GM18526 (cell line): ENCODE measurements around the gene TGDS.
A peak's percentile ranks its signal among the peaks of the same experiment; 100 is the strongest.

Source experiments
- POLR2A ChIP-seq: IDR thresholded peaks from 3 replicates; pipeline ENCODE4 v1.6.1; 2011; ENCODE audit not compliant: insufficient read length; ENCODE audit errors: extremely low read depth

The TGDS gene, protein sequence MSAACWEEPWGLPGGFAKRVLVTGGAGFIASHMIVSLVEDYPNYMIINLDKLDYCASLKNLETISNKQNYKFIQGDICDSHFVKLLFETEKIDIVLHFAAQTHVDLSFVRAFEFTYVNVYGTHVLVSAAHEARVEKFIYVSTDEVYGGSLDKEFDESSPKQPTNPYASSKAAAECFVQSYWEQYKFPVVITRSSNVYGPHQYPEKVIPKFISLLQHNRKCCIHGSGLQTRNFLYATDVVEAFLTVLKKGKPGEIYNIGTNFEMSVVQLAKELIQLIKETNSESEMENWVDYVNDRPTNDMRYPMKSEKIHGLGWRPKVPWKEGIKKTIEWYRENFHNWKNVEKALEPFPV

DNA sequence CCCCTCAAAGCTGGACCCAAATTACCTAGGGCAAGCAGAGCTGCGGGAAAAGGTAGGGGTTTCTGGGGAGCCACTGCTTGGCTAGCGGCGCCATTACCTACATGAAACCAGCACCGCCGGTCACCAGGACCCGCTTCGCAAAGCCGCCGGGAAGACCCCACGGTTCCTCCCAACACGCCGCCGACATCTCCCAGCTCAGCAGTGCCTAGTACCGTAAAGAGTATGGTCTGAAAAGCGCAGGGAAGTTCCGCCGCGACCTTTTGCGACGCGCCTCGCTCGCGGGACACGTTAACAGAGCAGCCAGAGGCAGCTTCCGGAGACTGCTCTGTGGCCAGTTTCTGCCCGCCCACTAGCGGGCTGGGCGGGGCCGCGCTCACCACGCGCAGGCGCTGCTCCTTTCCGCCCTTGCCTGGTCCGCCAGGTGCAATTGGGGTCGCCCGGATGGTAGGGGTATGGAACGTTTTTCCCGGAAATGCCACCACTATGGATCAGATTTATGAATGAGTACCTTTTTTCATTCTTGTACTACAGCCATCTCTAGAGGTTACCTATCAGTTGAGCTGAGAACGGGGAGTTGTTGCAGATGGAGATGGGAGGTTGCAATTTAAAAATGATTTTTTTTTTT lies at the start of gene TGDS:
Gene TGDS (minus strand): TSS at position 203 of the 625 bp plus-strand sequence. CDS start 16 bp downstream, at position 187.
- TF ChIP-seq POLR2A, result peak; percentile 98

DNA sequence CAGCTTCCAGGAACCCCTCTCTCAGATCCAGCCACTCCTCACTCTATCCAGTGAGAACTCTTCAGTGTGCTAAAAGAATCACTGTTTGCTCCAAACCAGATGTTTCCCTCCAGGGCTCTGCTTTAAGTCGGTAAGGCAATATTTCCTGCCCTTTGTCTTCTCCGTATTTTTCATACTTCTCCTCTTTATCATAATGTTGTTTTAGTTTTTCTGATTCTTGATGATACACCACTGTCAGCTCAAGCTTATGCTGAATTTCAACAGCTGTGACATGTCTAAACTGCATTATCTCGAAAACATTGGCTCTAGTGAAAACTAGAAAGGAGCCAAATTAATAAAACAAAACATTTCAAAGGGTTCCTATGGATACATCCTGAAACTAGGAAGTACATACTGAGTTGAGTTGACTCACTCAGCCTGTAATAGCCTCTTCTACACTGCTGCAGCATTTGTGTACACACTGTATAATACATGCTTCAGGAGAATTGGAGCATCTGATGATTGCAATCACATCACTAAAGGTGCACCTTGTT lies 45.5 kb upstream of the TGDS start:
- TF ChIP-seq POLR2A, result no peak

DNA sequence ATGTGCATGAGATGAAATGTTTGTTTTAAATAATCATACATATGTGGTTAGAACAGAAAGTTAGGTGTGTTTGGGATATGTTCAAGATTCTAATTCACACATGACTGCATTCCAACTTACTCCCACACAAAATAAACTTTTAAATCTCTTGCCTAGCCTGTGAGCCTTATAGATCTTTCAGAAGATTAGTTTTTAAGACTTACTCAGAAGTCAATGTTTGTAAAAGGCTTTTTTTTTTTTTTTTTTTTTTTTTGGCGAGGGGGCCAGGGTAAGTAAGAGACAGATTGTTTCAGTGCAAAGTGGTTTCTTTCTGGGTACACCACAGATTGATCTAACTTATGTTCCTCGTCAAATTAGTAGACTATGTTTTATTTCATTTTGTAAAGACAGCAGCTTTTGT lies 44.8 kb upstream of the TGDS start:
- no peak for TF ChIP-seq POLR2A

DNA sequence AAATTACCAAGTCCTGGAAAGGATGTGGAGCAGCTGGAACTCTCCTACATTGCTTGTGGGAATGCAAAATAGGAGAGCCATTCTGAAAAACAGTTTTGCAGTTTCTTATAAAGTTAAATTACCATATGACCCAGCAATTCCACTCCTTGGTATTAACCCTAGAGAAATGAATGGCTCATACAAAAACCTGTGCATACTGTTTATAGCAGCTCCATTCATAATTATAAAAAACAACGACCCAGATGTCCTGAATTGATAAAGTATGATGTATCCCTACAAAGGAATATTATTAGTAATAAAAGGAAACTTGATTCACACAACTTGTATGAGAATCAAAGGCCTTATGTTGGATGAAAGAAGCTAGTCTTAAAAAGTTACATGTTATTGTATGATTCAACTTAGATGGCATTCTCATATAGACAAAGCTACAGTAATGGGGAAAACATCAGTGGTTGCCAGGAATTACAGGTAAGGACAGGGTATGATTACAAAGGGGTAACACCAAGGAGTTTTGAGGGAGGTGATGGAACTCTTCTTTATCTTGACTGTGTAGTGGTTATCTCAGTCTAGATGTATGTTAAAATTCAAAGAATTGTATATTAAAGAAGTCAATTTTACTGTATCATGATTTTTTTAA lies 41.1 kb upstream of the TGDS start:
- no peak for TF ChIP-seq POLR2A

DNA sequence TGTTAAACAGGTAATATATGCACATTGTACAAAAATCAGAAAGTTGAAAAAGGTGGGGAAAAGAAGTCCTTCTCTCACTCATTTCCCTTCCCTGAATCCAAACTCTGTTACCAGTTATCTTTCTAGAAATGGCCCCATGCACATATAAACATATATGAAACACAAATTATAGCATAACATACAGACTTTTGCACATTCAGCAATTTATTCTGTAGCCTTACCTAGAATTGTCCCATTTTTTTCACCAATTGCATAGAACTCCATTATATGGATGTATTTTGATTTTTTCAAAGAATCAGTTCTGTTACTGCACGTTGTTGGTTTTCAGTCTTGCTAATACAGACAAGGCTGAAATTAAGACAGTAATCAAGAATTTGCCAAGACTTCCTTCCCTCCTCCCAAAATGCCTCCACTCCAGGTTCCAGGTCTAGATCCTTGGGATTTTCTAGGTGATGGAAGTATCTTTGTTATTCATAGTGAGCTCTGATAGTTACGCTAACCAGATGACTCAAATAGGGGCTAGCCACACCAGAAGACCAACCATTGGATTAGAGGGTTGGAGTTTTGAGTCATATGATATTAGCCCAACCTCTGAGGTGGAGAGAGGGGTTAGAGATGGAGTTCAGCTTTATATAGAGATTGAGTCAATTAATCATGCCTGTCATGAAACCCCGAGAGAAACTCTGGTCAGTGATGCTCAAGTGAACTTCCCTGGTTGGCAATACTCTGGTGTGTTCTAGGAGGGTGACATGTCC lies 36.5 kb upstream of the TGDS start:
- TF ChIP-seq POLR2A, result no peak

DNA sequence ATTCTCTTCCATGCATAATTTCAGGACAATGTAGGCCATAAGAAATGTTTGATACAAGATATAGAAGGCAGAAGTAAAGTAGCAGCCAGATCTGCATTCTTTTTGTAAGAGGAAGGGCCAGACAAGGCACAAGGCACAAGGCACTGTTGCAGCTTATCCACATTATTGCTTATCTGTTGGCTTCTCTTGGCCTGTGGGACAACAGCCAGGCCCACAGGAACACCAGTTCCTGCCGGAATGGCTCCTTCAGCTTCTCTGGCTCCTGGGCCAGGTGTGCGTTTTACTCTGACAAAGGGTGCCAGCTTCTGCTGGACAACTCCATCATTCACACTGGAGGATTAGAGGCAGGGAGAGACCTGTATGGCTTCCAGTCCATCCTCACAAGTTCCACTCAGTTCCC lies 34.9 kb upstream of the TGDS start:
- TF ChIP-seq POLR2A, result no peak

DNA sequence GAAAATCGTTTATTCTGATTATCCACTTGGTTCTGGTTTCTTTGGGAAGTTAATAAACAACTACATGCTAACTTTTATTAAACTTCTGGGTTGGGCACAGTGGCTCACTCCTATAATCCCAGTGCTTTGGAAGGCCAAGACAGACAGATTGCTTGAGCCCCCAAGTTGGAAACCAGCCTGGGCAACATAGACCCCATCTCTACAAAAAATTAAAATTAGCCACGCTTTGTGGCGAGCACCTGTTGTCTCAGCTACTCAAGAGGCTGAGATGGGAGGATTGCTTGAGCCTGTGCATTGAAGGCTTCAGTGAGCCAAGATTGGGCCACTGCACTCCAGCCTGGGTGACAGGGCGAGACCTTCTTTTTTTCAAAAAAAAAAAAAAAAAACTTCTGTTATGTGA lies 27.4 kb upstream of the TGDS start:
- no peak for TF ChIP-seq POLR2A

DNA sequence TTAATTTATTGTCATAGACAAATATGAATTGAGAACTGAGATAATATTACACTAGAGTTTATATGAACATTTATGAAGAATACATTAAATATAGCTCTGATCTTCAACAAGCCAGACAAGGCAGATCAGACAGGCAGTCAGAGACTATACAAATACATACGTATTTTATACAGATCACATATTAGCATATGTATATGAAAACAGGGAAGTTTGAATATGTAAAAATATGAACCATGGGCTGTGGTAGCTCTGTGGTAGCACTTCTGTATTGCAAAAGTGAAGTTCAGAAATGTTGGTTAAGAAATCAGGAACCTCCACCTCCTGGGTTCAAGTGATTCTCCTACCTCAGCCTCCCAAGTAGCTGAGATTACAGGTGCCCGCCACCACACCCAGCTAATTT lies 26.4 kb upstream of the TGDS start:
- TF ChIP-seq POLR2A, result no peak

DNA sequence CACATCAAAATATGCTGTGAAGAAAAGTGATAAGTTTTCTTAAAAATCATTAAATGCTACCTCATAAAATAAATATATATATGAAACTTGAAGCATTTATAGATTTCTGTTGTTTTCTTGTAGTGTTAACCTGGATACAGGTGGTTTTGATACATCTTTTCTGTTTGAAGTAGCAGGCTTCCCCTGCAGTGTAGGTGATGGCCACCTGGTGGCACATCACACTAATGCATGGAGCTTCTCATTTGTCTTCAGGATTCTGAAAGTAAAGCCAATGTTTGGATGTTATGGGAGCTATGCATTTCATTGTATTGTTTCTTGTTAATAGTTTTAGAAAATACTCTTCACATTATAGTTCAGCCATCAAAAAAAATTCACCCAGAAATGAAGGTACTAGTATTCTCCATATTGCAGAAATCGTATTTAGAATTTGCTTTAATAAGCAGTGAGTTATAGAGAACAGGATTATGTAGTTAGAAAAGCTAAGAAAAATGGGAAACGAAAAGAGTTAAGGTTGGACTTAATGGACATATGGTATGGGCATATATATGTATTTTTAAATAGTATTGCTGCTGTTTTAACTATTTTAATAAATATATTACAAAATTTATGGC lies 24.4 kb upstream of the TGDS start:
- TF ChIP-seq POLR2A, result no peak

DNA sequence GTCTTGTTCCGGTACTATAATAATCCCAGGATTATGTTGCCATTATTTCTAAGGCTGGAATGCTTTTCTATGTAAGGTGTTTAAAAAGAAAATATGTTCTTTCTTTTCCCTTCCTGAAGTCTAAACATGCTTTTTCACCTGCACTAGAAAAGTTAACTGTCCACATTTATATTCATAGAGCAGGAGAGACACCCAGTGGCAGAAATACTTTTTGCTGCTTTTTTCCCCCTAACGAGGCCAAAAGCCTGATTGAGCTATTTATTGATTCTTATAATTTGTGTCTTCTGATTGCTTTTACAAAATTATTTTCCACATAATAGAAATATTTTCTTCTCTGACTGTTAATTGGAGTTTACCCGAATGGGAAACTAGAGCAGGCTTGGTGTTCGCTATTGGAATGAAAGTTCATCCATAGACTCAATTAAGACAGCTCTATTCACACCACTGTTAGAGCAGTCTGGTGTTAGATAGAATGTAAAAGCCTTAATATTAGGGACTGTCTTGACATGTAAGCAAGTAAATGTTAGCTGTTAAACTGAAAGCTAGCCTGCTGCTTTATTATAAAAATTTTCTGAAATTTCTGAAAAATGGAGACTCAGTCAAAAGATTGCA lies 21.5 kb upstream of the TGDS start:
- no peak for TF ChIP-seq POLR2A

DNA sequence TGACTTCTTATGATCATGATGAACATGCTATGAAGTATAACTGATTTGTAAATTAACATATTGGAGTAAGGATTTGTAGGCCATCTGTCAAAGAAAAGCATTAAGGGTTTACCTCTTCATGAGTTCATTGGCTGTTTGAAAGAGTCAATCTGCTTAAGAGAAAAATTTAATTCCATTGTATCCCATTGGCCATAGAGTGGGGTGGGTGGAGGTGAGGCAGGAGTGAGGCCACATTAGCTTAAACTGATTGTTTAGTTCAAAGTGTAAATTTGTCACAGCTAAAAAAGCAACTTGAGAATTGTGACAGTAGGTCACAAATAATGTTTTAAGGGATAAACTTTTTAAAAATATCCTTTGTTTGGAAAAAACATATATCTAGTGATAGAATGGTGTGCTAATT lies 17.1 kb upstream of the TGDS start:
- TF ChIP-seq POLR2A, result no peak

DNA sequence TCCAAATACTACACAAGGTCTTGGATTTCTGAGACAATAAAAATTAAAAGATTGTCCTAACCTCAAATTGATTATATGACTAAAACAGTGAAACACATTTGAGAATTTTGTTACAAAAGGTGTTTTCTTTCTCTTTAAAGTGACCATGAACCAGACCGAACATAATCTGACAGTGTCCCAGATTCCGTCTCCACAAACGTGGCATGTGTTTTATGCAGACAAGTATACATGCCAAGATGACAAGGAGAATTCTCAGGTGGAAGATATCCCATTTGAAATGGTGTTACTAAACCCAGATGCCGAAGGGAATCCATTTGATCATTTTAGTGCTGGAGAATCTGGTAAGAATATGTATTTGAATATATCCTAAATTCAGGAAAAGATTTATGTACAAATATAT lies 16.1 kb upstream of the TGDS start:
- TF ChIP-seq POLR2A, result no peak

DNA sequence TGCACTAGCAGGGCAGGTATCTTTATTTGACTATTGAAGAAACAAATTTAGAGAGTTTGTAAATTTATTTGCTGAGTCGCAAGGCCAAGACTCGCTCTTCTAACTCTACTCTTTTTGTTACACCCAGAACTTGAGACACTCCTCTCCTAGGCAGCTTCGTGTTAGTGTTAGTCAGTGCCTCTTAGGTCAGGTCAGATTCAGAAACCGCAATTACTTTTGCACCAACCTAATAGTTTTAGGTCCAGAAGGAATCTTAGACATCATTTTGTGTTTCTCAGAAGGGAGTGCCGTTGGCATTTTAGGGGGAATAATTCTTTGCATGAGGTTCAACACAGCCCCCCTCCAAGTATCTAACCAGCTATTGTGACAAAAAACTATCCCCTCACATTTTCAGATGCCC lies 14.5 kb upstream of the TGDS start:
- no peak for TF ChIP-seq POLR2A

DNA sequence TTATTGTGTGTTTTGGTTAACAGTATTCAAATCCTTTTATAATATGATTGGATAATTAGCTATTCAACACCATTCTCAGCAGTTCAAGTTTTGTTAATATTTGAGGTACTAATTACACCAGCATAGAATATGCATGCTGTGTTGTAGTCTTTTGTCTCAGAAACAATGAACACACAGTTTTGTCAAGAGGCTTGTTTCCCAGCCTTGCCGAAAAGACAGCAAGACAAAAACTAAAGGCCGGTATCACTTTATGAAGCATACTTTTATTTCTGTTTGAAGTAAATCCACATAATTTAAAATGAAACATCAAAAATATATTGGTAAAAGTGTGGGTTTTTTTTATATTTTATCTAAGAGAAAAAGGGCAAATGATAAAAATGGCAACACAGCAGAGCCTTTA lies 13.2 kb upstream of the TGDS start:
- TF ChIP-seq POLR2A, result no peak

DNA sequence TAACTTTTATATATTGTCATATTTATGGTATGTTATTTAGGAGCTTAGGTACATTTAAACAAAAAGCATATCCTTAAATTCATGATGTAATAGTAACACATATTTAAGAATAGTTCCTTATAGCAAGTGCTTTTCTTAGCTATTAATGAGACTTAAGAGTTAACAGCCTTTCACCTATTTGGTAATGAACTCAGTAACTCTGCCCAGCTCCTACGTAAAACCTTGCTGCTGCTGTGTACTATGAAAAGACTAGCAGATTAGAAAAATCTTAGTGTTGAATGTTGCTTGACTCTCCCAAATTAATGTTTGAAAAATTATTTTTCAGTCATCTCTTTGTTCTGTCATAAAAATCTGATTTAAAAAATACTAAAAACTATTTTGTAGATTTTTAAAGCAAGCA lies 12.6 kb upstream of the TGDS start:
- no peak for TF ChIP-seq POLR2A
